ENCODE results near the gene TBX4. TPM values are rescaled to one million over a fixed set of nuclear protein-coding genes. Genes with fewer than 3 reads are reported as not detected.

The TBX4 gene
- total and polyA plus RNA-seq, 2 experiments from 2014 or later, result 13.9 to 15.4 TPM

GRCh38 chr17:61412143-61412859, 39.9 kb upstream of the TBX4 start:
- H4K20me1 ChIP-seq (ENCODE audit: insufficient read depth, poor library complexity, severe bottlenecking), result no peaks in the 10 kb centered on the region
- WGBS (ENCODE audit: low lambda C conversion rate, missing lambda C conversion rate), result under 1% methylated on average over 51 of the region's 69 CpGs
- peaks cover 36% of the 10 kb centered on the region for H3K79me2 ChIP-seq
- H2AFZ ChIP-seq, result peak overlapping the region; percentile 93
- no peaks in the 10 kb centered on the region for H3K9me3 ChIP-seq (ENCODE audit: low read depth)
- H3K36me3 ChIP-seq (replicated peaks; ENCODE audit: insufficient read depth, low read depth), result no peaks in the 10 kb centered on the region
- H3K9me2 ChIP-seq (replicated peaks; ENCODE audit: insufficient read depth), result no peaks in the 10 kb centered on the region
- peak overlapping the region; percentile 99 for H3K27ac ChIP-seq
- DNase-seq (ENCODE audit: low spot score), result peak; percentile 93
- peak overlapping the region; percentile 99 for H3K4me2 ChIP-seq
- TF ChIP-seq EZH2phosphoT487 (IDR thresholded peaks at IDR 0.05; ENCODE audit: low read depth, severe bottlenecking, unreplicated experiment), result no peak
- TF ChIP-seq CTCF (IDR thresholded peaks at IDR 0.05; ENCODE audit: poor library complexity), result peak; percentile 96
- peak overlapping the region; percentile 76 for H3K4me3 ChIP-seq
- H3K27me3 ChIP-seq, result peaks cover 15% of the 10 kb centered on the region
- peaks cover 41% of the 10 kb centered on the region for H3K4me1 ChIP-seq (ENCODE audit: insufficient read depth)

- TF ChIP-seq EZH2 (IDR thresholded peaks at IDR 0.05; ENCODE audit: borderline replicate concordance) (no peak), EZH2phosphoT487 (IDR thresholded peaks at IDR 0.05; ENCODE audit: low read depth, severe bottlenecking, unreplicated experiment) (no peak), CTCF (IDR thresholded peaks at IDR 0.05; ENCODE audit: poor library complexity) (no peak)
- Histone ChIP-seq H3K9me3 (ENCODE audit: low read depth) (no peaks in the 10 kb centered on the region), H3K27me3 (peaks cover 7% of the 10 kb centered on the region), H3K4me3 (peak overlapping the region; percentile 76), H3K4me1 (ENCODE audit: insufficient read depth) (peaks cover 35% of the 10 kb centered on the region), H3K79me2 (peaks cover 28% of the 10 kb centered on the region), H3K27ac (peak overlapping the region; percentile 99), H3K4me2 (peak overlapping the region; percentile 99), H2AFZ (peak overlapping the region; percentile 93), H3K36me3 (replicated peaks; ENCODE audit: insufficient read depth, low read depth) (no peaks in the 10 kb centered on the region), H3K9me2 (replicated peaks; ENCODE audit: insufficient read depth) (no peaks in the 10 kb centered on the region), H4K20me1 (ENCODE audit: insufficient read depth, poor library complexity, severe bottlenecking) (no peaks in the 10 kb centered on the region)
- peak; percentile 29 for DNase-seq (ENCODE audit: low spot score)
- WGBS (ENCODE audit: low lambda C conversion rate, missing lambda C conversion rate), result 8% methylated on average over 29 of the region's 38 CpGs
Measured at GRCh38 chr17:61412860-61413660, 39.2 kb upstream of the TBX4 start.

GRCh38 chr17:61413661-61414126, 38.5 kb upstream of the TBX4 start:
- Histone ChIP-seq H3K9me3 (ENCODE audit: low read depth) (no peaks in the 10 kb centered on the region), H3K79me2 (peaks cover 22% of the 10 kb centered on the region), H3K36me3 (replicated peaks; ENCODE audit: insufficient read depth, low read depth) (no peaks in the 10 kb centered on the region), H3K4me2 (peak overlapping the region; percentile 99), H3K27me3 (peaks cover under 1% of the 10 kb centered on the region), H3K4me3 (no peak overlapping the region), H2AFZ (no peak overlapping the region), H4K20me1 (ENCODE audit: insufficient read depth, poor library complexity, severe bottlenecking) (no peaks in the 10 kb centered on the region), H3K9me2 (replicated peaks; ENCODE audit: insufficient read depth) (no peaks in the 10 kb centered on the region), H3K4me1 (ENCODE audit: insufficient read depth) (peaks cover 31% of the 10 kb centered on the region), H3K27ac (peak overlapping the region; percentile 99)
- no peak for TF ChIP-seq EZH2phosphoT487 (IDR thresholded peaks at IDR 0.05; ENCODE audit: low read depth, severe bottlenecking, unreplicated experiment)
- TF ChIP-seq EZH2 (IDR thresholded peaks at IDR 0.05; ENCODE audit: borderline replicate concordance), result no peak
- TF ChIP-seq CTCF (IDR thresholded peaks at IDR 0.05; ENCODE audit: poor library complexity), result no peak
- WGBS (ENCODE audit: low lambda C conversion rate, missing lambda C conversion rate), result 84% methylated on average over 8 of the region's 8 CpGs
- DNase-seq (ENCODE audit: low spot score), result no peak
